ENCODE measurements around the gene PRF1.

DNA sequence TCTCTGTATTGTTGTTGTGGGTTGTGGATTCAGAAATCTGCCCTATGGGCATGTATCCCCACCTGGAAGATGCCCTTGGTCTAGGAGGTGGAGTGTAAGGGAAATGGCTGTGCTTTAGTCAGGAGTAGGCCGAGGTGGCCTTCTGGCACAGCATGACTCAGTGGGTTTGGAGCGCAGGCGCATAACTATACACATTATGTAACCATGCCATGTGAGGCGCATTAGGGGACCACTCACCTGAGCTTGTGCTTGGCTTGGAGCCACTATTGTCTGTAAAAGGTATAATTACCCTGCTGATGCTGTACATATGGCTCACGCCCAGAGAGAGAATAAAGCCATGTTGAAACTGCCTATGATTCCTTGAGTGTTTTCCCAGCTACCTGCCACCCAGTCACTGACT, 49.1 kb upstream of the PRF1 start:
- TF ChIP-seq, protein P1, sequence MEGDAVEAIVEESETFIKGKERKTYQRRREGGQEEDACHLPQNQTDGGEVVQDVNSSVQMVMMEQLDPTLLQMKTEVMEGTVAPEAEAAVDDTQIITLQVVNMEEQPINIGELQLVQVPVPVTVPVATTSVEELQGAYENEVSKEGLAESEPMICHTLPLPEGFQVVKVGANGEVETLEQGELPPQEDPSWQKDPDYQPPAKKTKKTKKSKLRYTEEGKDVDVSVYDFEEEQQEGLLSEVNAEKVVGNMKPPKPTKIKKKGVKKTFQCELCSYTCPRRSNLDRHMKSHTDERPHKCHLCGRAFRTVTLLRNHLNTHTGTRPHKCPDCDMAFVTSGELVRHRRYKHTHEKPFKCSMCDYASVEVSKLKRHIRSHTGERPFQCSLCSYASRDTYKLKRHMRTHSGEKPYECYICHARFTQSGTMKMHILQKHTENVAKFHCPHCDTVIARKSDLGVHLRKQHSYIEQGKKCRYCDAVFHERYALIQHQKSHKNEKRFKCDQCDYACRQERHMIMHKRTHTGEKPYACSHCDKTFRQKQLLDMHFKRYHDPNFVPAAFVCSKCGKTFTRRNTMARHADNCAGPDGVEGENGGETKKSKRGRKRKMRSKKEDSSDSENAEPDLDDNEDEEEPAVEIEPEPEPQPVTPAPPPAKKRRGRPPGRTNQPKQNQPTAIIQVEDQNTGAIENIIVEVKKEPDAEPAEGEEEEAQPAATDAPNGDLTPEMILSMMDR (IDR thresholded peaks at IDR 0.05): no peak
- TF ChIP-seq POLR2A (IDR thresholded peaks at IDR 0.05): no peak

Measured in esophagus squamous epithelium (tissue), 4 donors.